HG03521 (cell line): Measurements from ENCODE around the gene SPTSSB.

Source experiments
- ATAC-seq: cut with Tn5 transposase; IDR thresholded peaks from one replicate; pipeline ENCODE4 v1.9.1; 2021; ENCODE audit warnings: mild to moderate bottlenecking, moderate library complexity; ENCODE audit not compliant: unreplicated experiment

The SPTSSB gene, protein sequence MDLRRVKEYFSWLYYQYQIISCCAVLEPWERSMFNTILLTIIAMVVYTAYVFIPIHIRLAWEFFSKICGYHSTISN

GRCh38 chr3:161371441-161372320, at the start of gene SPTSSB:
Gene SPTSSB (minus strand): TSS chr3:161371517. CDS start chr3:161346323, 25,194 bp downstream.
- ATAC-seq, result peak; percentile 39

DNA sequence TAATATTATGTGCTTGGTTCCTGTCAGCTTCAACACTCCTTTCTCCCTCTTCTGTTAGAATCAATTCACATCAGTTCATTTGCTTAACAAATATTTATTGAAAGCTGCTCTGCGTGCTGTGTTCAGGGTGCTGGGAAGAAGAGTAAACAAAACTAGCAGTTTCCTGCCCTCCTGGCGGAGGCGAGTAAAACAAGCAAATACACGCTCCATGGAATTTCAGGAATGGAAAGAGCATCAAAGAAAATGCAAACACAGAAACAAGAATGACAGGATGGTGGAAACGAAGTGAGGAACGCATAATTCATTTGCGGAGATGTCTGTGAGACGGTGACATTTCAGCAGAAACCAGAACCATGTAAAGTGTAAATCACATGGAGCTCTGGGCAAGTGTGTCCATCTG, 49.4 kb upstream of the SPTSSB start:
- no peak for ATAC-seq

- ATAC-seq, result no peak
These were observed 48.4 kb upstream of the SPTSSB start for GRCh38 chr3:161419555-161420333.

DNA sequence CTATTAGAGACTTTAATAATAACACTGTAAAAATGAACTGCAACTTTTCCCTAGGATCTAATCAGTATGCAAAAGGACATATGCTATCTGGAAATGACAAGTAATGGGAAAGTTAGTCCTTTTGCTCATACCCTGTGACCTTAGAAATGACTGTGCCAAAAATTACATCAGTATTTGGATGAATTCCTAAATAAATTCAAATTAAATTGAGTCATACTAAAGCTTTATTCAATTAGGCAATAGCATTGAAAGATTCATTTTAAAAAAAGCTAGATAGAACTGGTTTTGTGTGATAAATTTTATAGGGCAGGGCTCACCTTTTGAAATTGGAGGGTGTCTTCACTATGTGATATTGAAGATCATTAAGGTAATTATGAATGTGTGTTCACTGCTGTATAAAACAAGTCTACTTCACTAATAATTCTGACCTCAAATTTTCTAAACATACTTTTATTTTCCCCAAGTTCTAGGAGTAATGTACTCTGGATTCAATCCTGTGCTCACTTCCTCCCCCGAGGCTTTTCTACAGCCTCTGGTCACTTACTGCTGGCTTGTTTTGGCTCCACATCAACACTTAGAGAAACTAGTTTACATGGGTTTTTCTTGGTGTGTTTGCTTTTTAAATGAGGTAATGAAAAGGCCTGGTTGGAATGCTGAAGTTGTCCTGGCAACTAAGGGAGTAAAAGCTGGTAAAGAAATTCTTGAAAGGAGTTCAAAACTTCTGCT, 44.4 kb upstream of the SPTSSB start:
- ATAC-seq, result no peak

DNA sequence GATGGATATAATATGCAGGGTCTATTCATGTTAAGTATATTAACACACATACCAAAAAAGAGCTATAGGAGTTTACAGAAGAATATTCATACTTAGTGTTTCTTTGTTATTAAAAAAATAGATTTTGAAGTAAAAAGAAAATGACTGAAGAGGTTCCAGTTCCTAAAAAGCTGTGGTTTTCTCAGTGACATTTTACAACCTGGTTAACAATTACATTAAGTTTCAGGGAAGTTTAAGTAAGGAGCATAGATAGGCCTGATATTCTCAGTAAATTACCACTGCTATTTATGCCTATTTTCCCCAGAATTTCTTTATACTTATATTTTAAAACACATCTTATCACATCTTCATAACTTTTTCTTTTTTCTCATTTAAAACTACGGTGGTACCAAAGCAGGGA, 43.6 kb upstream of the SPTSSB start:
- ATAC-seq, result no peak

DNA sequence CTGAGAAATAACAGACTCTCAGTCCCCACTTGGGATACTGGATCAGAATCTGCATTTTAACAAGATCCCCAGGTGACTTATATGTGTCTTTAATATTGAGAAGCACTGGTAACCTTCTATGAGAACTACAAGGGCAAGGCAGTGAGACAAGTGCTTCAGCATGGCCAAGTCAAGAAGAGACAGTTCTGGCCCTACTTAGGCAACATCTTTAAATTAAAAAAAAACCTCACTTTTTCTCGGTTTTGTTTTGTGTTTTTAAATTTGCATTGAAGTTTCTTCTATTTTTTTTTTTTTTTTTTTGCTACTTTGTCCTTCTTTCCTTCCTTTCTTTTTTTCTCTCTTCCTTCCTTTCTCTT, 42.5 kb upstream of the SPTSSB start:
- ATAC-seq, result no peak

DNA sequence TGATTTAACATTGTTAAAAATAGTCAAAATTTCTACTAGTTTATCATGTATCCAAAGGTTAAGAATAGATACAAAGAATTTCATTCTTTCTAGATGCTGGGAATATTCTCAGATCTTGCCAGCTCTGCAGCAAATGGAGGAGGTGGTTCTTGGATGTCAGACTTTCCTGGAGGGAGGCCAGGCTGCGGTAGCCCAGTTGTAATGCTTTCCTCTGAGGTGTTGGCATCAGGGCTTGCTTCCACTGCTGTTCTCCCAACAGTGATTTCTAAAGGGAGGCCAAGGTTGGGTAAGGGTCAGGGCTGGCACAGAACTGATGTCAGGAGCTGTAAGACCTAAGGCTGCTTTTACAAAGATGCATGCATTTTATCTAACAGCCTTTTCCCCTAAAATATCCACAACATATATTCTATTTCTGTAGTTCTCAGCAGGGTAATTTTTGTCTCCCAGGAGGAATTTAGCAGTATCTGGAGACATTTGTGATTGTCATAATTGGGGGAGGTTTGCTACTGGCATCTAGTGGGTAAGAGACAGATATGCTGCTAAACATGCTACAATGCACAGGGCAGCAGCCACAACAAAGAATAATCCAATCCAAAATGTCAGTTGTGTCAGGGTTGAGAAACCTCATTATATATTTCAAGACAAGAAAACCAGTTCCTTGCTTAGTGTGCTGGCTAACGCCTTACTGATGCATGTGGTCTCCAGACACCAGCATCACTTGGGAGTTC, 42.0 kb upstream of the SPTSSB start:
- ATAC-seq, result no peak

- no peak for ATAC-seq
These were observed 40.8 kb upstream of the SPTSSB start for GRCh38 chr3:161412123-161412522.

GRCh38 chr3:161409858-161410257, 38.5 kb upstream of the SPTSSB start:
- ATAC-seq, result no peak

GRCh38 chr3:161409069-161409468, 37.8 kb upstream of the SPTSSB start:
- ATAC-seq, result no peak

- no peak for ATAC-seq
These were observed 35.6 kb upstream of the SPTSSB start for GRCh38 chr3:161406594-161407555.

- no peak for ATAC-seq
These were observed 34.5 kb upstream of the SPTSSB start for GRCh38 chr3:161405836-161406235.

DNA sequence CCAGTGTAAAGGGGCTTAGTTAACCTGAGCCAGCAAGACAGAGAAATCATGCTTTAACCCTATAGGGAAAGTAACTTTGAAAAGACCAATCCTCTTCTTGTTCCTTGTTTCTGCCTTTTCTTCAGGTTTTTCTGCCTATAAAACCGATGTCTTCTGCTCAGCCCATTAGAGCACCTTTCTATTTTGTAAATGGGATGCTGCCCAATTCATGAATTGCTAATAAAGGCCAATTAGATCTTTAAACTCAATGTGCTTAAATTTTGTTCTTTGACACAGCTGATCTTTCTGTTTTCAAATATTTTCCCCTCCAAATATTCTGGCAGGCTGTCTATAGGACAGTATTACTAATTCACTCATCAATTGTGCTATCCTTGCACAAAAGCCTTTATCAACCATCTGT, 33.8 kb upstream of the SPTSSB start:
- no peak for ATAC-seq

DNA sequence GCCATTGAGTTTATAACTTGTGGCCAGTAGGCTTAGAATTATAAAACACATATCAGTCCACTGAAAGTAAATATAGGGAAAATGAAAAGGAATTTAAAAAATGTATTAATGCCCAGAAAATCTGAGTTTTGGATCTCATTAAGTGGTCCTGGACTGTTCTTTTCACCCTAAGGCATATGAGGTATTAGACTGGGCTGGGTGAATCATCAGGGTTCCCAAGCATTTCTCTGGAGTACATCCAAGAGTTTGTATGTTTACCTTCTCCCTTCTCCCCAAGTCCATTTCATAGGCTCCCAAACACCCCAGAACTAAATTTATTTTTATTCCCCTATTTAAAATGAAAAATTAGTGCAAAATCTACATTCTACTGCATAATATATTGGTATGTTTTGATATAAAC, 31.9 kb upstream of the SPTSSB start:
- no peak for ATAC-seq

GRCh38 chr3:161401389-161401788, 30.1 kb upstream of the SPTSSB start:
- ATAC-seq, result no peak

GRCh38 chr3:161400650-161401049, 29.3 kb upstream of the SPTSSB start:
- ATAC-seq, result no peak

GRCh38 chr3:161395115-161396012, 24.0 kb upstream of the SPTSSB start:
- no peak for ATAC-seq

GRCh38 chr3:161393803-161394202, 22.5 kb upstream of the SPTSSB start:
- no peak for ATAC-seq
